Keratinocyte (primary cell): ENCODE measurements around the gene NFIC.

ENCODE experiments used
- CTCF ChIP-seq, 3 experiments: IDR thresholded peaks in 1 of 3; conservative IDR thresholded peaks in 1 of 3; optimal IDR thresholded peaks in 1 of 3; 2 replicates in 2 of 3; 3 replicates in 1 of 3; pipeline versions ENCODE3 to v1.5.1; 2011; ENCODE audit warnings: low read length in 3 of 3, mild to moderate bottlenecking in 3 of 3, moderate library complexity in 2 of 3, control low read depth in 1 of 3, inconsistent platforms in 1 of 3; ENCODE audit not compliant: insufficient read depth in 2 of 3; ENCODE audit errors: extremely low read depth in 1 of 3
- EZH2 ChIP-seq: IDR thresholded peaks from one replicate; pipeline ENCODE4 v1.6.1; 2012; ENCODE audit warnings: inconsistent platforms, mild to moderate bottlenecking, low read length, moderate library complexity

GRCh38 chr19:3466635-3467034 lies 100.3 kb downstream of the NFIC start:
- TF ChIP-seq CTCF (optimal IDR thresholded peaks at IDR 0.05 in 1 of 3, IDR thresholded peaks at IDR 0.05 in 1 of 3, conservative IDR thresholded peaks at IDR 0.05 in 1 of 3; ENCODE audit: extremely low read depth in 1 of 3, insufficient read depth in 2 of 3, low read length in 3 of 3) (no peak), EZH2 (no peak)
